HEK293 (cell line): ENCODE measurements around the gene SLCO4A1.

Experiments used
- CTCF ChIA-PET: fragments of 350-600 bp; formaldehyde crosslinking; extraction: SDS; loops from one replicate; lab custom pipeline; 2021; ENCODE audit warnings: antibody characterized with exemption; lab: Yijun Ruan, JAX
- POLR2A ChIA-PET: fragments of 300-600 bp; formaldehyde crosslinking; extraction: SDS; loops from one replicate; lab custom pipeline; 2020; ENCODE audit warnings: antibody characterized with exemption, inconsistent platforms; lab: Yijun Ruan, JAX
- H3K27ac ChIP-seq: fragments of 200-500 bp; sonication (Bioruptor generic); 2 replicates; pipeline ENCODE4 v1.5.1; 2014; ENCODE audit warnings: low read depth, low read length, control low read depth, inconsistent platforms; ENCODE audit errors: extremely low read depth
- H3K36me3 ChIP-seq, 2 experiments: fragments of 200-500 bp in 1 of 2; sonication (Bioruptor generic) in 1 of 2; 1 replicate in 1 of 2; 2 replicates in 1 of 2; pipeline ENCODE4 v1.5.1; 2014 to 2017; ENCODE audit warnings: inconsistent platforms in 2 of 2, low read length in 2 of 2; ENCODE audit not compliant: control insufficient read depth in 2 of 2, insufficient read depth in 1 of 2
- H3K4me1 ChIP-seq: fragments of 200-500 bp; sonication (Bioruptor generic); 2 replicates; pipeline ENCODE4 v1.5.1; 2014; ENCODE audit warnings: mild to moderate bottlenecking, low read length, inconsistent platforms; ENCODE audit not compliant: control insufficient read depth, insufficient read depth
- H3K4me3 ChIP-seq: 2 replicates; pipeline ENCODE4 v1.5.1; 2011; ENCODE audit warnings: low read depth, mild to moderate bottlenecking, control low read depth, low read length, moderate library complexity
- H3K9me3 ChIP-seq: fragments of 200-500 bp; sonication (Bioruptor generic); 2 replicates; pipeline ENCODE4 v1.5.1; 2014; ENCODE audit warnings: low read depth, low read length, inconsistent platforms; ENCODE audit not compliant: control insufficient read depth, insufficient read depth
- FEZF1 ChIP-seq: fragments of 450-650 bp; formaldehyde crosslinking; IDR thresholded peaks from 2 replicates; pipeline ENCODE4 v1.5.1; 2016; ENCODE audit warnings: missing biosample characterization, missing genetic modification characterization
- GLIS1 ChIP-seq: fragments of 450-650 bp; formaldehyde crosslinking; IDR thresholded peaks from 2 replicates; pipeline ENCODE4 v1.5.1; 2016; ENCODE audit warnings: missing biosample characterization, missing genetic modification characterization
- ZBTB10 ChIP-seq: fragments of 450-650 bp; formaldehyde crosslinking; IDR thresholded peaks from 2 replicates; pipeline ENCODE4 v1.5.1; 2016; ENCODE audit warnings: missing biosample characterization, missing genetic modification characterization
- ZNF2 ChIP-seq: fragments of 450-650 bp; formaldehyde crosslinking; IDR thresholded peaks from 2 replicates; pipeline ENCODE4 v1.5.1; 2016; ENCODE audit warnings: missing biosample characterization, missing genetic modification characterization
- ZNF239 ChIP-seq: fragments of 450-650 bp; formaldehyde crosslinking; IDR thresholded peaks from 2 replicates; pipeline ENCODE4 v1.5.1; 2016; ENCODE audit warnings: missing biosample characterization, missing genetic modification characterization
- ZNF366 ChIP-seq: fragments of 450-650 bp; formaldehyde crosslinking; conservative IDR thresholded peaks from 2 replicates; pipeline ENCODE4 v1.5.1; 2016; ENCODE audit warnings: missing biosample characterization, missing genetic modification characterization
- ZNF391 ChIP-seq: fragments of 450-650 bp; formaldehyde crosslinking; IDR thresholded peaks from 2 replicates; pipeline ENCODE4 v1.5.1; 2016; ENCODE audit warnings: low read depth, missing biosample characterization, missing genetic modification characterization, borderline replicate concordance
- ZNF433 ChIP-seq: fragments of 450-650 bp; formaldehyde crosslinking; IDR thresholded peaks from 2 replicates; pipeline ENCODE4 v1.5.1; 2016; ENCODE audit warnings: missing biosample characterization, missing genetic modification characterization, low read depth
- ZNF768 ChIP-seq: fragments of 450-650 bp; formaldehyde crosslinking; IDR thresholded peaks from 2 replicates; pipeline ENCODE4 v1.5.1; 2018; ENCODE audit warnings: missing biosample characterization, mild to moderate bottlenecking, missing genetic modification characterization
- ZSCAN18 ChIP-seq: fragments of 450-650 bp; formaldehyde crosslinking; IDR thresholded peaks from 2 replicates; pipeline ENCODE4 v1.5.1; 2016; ENCODE audit warnings: missing biosample characterization, missing genetic modification characterization
- TF ChIP-seq, protein P1 (sequence below): fragments of 450-650 bp; IDR thresholded peaks from 2 replicates; pipeline ENCODE4 v1.5.1; 2018; ENCODE audit warnings: missing biosample characterization, missing genetic modification characterization
- TF ChIP-seq, protein P2 (sequence below): fragments of 450-650 bp; formaldehyde crosslinking; IDR thresholded peaks from 2 replicates; pipeline ENCODE4 v1.5.1; 2017; ENCODE audit warnings: missing biosample characterization, missing genetic modification characterization
- TF ChIP-seq, protein P3 (sequence below): fragments of 450-650 bp; formaldehyde crosslinking; IDR thresholded peaks from 2 replicates; pipeline ENCODE4 v1.5.1; 2016; ENCODE audit warnings: missing biosample characterization, missing genetic modification characterization, low read depth
- TF ChIP-seq, protein P4 (sequence below): fragments of 450-650 bp; formaldehyde crosslinking; IDR thresholded peaks from 2 replicates; pipeline ENCODE4 v1.5.1; 2016; ENCODE audit warnings: missing biosample characterization, missing genetic modification characterization, borderline replicate concordance
- TF ChIP-seq, protein P5 (sequence below): fragments of 450-650 bp; formaldehyde crosslinking; IDR thresholded peaks from 2 replicates; pipeline ENCODE4 v1.5.1; 2016; ENCODE audit warnings: missing biosample characterization, missing genetic modification characterization

The SLCO4A1 gene

DNA sequence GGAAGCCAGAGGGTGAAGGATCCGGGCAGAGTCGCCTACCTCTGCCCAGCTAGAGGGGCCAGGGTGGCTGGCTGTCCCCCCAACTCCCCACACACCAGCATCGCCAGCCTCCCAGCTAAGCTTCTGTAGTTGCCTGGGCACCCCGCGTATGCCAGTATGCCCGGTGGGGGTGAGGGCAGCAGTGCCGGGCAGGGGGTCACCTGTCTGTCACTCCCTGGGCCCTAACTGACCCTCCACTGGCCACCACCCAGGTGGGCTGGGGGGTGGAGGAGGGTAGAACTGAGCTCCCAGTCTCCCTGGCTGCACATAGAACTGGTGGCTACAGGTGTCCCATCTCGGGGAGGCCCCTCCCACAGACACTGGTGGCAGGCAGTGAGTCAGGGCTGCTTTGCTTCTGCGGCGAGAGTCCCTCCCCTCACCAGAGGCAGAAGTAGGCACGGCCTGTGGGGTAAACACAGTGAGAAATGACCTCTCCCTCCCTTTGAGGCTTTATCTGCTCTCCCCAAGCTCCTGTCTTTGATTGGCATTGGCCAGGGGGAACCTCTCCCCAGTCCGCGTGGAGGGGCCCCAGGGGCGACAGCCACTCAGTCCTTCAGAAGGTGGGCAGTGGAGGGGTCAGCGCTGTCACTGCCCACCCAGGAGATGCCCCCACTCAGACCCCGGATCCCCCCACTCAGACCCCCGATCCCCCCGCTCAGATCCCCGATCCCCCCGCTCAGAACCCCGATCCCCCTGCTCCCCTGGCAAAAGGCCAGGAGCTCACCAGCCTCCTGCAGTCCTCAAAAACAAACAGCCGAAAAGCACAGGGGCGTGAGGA lies 68.8 kb downstream of the SLCO4A1 start (continued):
- TF ChIP-seq ZNF239 (no peak), FEZF1 (tag by site-specific recombination) (no peak), ZNF2 (tag by site-specific recombination) (no peak), ZNF768 (tag by site-specific recombination) (no peak), ZNF433 (tag by site-specific recombination) (no peak)
- TF ChIP-seq, protein P1, sequence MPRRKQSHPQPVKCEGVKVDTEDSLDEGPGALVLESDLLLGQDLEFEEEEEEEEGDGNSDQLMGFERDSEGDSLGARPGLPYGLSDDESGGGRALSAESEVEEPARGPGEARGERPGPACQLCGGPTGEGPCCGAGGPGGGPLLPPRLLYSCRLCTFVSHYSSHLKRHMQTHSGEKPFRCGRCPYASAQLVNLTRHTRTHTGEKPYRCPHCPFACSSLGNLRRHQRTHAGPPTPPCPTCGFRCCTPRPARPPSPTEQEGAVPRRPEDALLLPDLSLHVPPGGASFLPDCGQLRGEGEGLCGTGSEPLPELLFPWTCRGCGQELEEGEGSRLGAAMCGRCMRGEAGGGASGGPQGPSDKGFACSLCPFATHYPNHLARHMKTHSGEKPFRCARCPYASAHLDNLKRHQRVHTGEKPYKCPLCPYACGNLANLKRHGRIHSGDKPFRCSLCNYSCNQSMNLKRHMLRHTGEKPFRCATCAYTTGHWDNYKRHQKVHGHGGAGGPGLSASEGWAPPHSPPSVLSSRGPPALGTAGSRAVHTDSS (tag by site-specific recombination), result no peak

DNA sequence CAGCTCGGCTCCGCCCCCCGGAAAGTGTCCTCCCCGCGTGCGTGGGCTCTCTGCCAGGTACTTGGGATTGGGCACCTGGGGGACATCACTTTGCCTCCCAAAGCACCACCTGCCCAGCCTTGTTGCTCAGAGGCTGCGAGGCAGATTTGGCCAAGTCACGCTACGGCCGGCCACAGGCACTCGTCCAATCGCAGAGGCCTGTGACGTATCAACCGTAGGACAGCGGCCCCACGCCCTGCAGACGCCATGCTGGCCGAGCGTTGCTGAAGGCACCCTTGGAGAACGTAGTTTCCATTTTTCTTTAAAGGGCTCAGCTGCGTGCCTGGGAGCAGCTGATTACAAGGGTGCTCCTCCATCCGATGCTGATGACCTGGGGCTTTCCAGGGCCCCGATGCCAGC lies 69.4 kb downstream of the SLCO4A1 start:
- Histone ChIP-seq H3K27ac (no peak overlapping the region), H3K9me3 (no peaks in the 10 kb centered on the region), H3K4me1 (0 out of 2 replicates have a peak, but pooled peaks cover 4% of the 10 kb centered on the region), H3K36me3 (no peaks in the 10 kb centered on the region), H3K4me3 (no peak overlapping the region)
- CTCF ChIA-PET, result interaction anchor here (1.0 kb wide), 1 partner anchor 57 kb away, joined by 3 read pairs; no protein-coding TSS in a partner anchor
- POLR2A ChIA-PET, result no interaction called here
- no peak for TF ChIP-seq ZSCAN18 (tag by site-specific recombination)
- no peak for TF ChIP-seq ZNF366 (tag by site-specific recombination)
- TF ChIP-seq GLIS1 (tag by site-specific recombination), result 0 out of 2 replicates have a peak, but pooled peaks have one; percentile 29
- TF ChIP-seq ZBTB10 (tag by site-specific recombination), result no peak

- Histone ChIP-seq H3K27ac (no peak overlapping the region), H3K36me3 (no peaks in the 10 kb centered on the region), H3K4me3 (no peak overlapping the region), H3K9me3 (no peaks in the 10 kb centered on the region), H3K4me1 (0 out of 2 replicates have a peak, but pooled peaks cover 4% of the 10 kb centered on the region)
- ChIA-PET POLR2A (no interaction called here), CTCF (no interaction called here)
- TF ChIP-seq ZBTB10 (tag by site-specific recombination) (no peak), ZNF391 (tag by site-specific recombination) (no peak)
- TF ChIP-seq, protein P2, sequence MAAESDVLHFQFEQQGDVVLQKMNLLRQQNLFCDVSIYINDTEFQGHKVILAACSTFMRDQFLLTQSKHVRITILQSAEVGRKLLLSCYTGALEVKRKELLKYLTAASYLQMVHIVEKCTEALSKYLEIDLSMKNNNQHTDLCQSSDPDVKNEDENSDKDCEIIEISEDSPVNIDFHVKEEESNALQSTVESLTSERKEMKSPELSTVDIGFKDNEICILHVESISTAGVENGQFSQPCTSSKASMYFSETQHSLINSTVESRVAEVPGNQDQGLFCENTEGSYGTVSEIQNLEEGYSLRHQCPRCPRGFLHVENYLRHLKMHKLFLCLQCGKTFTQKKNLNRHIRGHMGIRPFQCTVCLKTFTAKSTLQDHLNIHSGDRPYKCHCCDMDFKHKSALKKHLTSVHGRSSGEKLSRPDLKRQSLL (tag by site-specific recombination), result no peak
- TF ChIP-seq, protein P3, sequence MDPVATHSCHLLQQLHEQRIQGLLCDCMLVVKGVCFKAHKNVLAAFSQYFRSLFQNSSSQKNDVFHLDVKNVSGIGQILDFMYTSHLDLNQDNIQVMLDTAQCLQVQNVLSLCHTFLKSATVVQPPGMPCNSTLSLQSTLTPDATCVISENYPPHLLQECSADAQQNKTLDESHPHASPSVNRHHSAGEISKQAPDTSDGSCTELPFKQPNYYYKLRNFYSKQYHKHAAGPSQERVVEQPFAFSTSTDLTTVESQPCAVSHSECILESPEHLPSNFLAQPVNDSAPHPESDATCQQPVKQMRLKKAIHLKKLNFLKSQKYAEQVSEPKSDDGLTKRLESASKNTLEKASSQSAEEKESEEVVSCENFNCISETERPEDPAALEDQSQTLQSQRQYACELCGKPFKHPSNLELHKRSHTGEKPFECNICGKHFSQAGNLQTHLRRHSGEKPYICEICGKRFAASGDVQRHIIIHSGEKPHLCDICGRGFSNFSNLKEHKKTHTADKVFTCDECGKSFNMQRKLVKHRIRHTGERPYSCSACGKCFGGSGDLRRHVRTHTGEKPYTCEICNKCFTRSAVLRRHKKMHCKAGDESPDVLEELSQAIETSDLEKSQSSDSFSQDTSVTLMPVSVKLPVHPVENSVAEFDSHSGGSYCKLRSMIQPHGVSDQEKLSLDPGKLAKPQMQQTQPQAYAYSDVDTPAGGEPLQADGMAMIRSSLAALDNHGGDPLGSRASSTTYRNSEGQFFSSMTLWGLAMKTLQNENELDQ (tag by site-specific recombination), result no peak
- TF ChIP-seq, protein P4, sequence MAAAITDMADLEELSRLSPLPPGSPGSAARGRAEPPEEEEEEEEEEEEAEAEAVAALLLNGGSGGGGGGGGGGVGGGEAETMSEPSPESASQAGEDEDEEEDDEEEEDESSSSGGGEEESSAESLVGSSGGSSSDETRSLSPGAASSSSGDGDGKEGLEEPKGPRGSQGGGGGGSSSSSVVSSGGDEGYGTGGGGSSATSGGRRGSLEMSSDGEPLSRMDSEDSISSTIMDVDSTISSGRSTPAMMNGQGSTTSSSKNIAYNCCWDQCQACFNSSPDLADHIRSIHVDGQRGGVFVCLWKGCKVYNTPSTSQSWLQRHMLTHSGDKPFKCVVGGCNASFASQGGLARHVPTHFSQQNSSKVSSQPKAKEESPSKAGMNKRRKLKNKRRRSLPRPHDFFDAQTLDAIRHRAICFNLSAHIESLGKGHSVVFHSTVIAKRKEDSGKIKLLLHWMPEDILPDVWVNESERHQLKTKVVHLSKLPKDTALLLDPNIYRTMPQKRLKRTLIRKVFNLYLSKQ, result no peak
- TF ChIP-seq, protein P5, sequence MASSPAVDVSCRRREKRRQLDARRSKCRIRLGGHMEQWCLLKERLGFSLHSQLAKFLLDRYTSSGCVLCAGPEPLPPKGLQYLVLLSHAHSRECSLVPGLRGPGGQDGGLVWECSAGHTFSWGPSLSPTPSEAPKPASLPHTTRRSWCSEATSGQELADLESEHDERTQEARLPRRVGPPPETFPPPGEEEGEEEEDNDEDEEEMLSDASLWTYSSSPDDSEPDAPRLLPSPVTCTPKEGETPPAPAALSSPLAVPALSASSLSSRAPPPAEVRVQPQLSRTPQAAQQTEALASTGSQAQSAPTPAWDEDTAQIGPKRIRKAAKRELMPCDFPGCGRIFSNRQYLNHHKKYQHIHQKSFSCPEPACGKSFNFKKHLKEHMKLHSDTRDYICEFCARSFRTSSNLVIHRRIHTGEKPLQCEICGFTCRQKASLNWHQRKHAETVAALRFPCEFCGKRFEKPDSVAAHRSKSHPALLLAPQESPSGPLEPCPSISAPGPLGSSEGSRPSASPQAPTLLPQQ (tag by site-specific recombination), result no peak
Observed at GRCh38 chr20:62712606-62713005, 70.3 kb downstream of the SLCO4A1 start.
